ENCODE results near the gene PRXL2C.

The PRXL2C gene

DNA sequence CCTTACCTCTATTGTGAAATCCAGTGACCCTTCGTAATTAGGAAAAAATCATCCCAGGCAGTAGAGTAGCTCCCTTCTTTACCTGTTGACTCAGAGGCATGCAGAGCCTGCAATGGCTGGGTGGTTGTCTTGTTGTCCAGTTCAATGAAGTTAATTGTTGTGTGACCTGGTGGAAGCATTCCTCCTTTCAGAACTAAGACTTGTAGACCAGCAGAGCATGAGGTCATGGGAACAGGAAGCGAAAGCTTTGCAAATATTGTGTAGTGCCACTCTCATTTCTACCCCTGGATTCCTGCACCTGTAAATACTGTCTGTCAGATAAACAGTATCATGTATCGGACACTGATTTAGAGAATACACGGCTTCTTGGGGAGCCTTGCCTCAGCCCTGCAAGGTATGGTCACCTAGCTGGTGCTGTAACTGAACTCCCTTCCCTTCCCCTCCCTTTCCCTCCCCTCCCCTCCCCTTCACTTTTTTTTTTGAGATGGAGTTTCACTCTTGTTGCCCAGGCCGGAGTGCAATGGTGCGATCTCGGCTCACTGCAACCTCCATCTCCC is 5.7 kb upstream of the PRXL2C start:
- 97% methylated on average over 7 of the region's 7 CpGs for WGBS
- Histone ChIP-seq H3K4me1 (ENCODE audit: control insufficient read depth, insufficient read depth, low read depth, low read length) (peaks cover 2% of the 10 kb centered on the region), H4K91ac (ENCODE audit: low read length) (no peak overlapping the region), H3K4me2 (ENCODE audit: low read length, poor library complexity, severe bottlenecking) (no peak overlapping the region), H3K18ac (ENCODE audit: low read depth in 1 of 2, low read length in 2 of 2) (no peak overlapping the region), H2BK120ac (ENCODE audit: low read depth, low read length) (no peak overlapping the region), H2AK5ac (ENCODE audit: low read length, severe bottlenecking) (no peak overlapping the region), H2BK15ac (ENCODE audit: low read depth, poor library complexity, severe bottlenecking) (no peak overlapping the region), H3K79me1 (replicated peaks; ENCODE audit: low read length, poor library complexity, severe bottlenecking) (peaks cover 2% of the 10 kb centered on the region), H3K36me3 (ENCODE audit: control insufficient read depth in 1 of 2, insufficient read depth in 2 of 2, low read depth in 1 of 2, low read length in 2 of 2) (no peaks in the 10 kb centered on the region), H3K4ac (ENCODE audit: low read depth in 1 of 2, low read length in 2 of 2) (no peak overlapping the region), H3K27me3 (ENCODE audit: control insufficient read depth in 1 of 2, insufficient read depth in 1 of 2, low read length in 2 of 2) (no peaks in the 10 kb centered on the region), H3K14ac (ENCODE audit: low read length in 2 of 2) (no peak overlapping the region), H3K4me3 (ENCODE audit: insufficient read depth in 1 of 2, low read depth in 1 of 2, low read length in 2 of 2) (no peak overlapping the region), H3K27ac (ENCODE audit: low read length, poor library complexity, severe bottlenecking) (no peak overlapping the region), H4K8ac (ENCODE audit: low read length) (no peak overlapping the region), H3K23ac (ENCODE audit: low read length in 2 of 2) (no peak overlapping the region), H3K9me3 (ENCODE audit: control insufficient read depth, low read length) (no peaks in the 10 kb centered on the region), H3K9ac (ENCODE audit: low read length) (no peak overlapping the region), H2AFZ (ENCODE audit: low read depth, low read length) (no peak overlapping the region), H2BK5ac (ENCODE audit: low read depth, low read length, poor library complexity, severe bottlenecking) (no peak overlapping the region), H2BK12ac (ENCODE audit: low read length in 2 of 2) (no peak overlapping the region)
- DNase-seq = no peak

DNA sequence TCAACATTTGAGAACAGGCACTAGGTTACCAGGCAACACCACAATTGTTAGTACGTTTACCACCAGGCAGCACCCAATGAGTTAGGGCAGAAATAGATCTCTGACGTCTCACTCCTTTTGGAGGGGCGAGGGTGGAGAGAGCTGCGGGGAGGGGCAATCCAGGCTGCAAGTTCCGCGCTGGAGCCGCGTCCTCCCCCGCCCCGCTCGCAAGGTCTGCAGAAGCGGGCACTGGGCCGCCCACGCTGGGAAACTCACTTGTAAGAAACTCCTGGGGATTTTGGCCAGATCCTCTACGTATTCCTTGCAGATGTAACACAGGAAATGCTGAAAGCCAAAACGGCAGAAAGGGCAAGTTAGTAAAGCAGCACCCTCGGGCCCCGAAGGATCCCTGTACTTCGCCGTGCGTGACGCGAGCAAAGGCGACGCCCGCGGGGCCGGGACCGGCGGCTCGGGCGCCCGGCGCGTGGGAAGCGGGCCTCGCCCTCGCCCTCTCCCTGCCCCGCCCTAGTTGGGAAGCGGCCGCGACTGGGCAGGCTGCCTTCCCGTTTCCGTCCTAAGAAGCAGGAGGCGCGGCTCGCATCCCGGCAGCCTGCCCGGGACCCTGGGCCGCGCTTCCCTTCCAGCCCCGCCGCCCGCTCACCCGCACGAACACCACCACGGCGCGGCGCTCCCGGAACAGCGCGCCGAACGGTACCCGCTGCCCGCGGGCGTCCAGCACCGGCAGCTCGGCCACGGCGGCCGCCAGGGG is 493 bp downstream of the PRXL2C start:
- no peak overlapping the region for H2BK5ac ChIP-seq (ENCODE audit: low read depth, low read length, poor library complexity, severe bottlenecking)
- H4K8ac ChIP-seq (ENCODE audit: low read length) = peak overlapping the region; percentile 90
- H2BK120ac ChIP-seq (ENCODE audit: low read depth, low read length) = peak overlapping the region; percentile 73
- no peaks in the 10 kb centered on the region for H3K9me3 ChIP-seq (ENCODE audit: control insufficient read depth, low read length)
- peak overlapping the region; percentile 11 to 18 for H2BK12ac ChIP-seq (ENCODE audit: low read length in 2 of 2)
- peak overlapping the region; percentile 83 for H3K27ac ChIP-seq (ENCODE audit: low read length, poor library complexity, severe bottlenecking)
- peak overlapping the region; percentile 67 to 95 for H3K18ac ChIP-seq (ENCODE audit: low read depth in 1 of 2, low read length in 2 of 2)
- peak overlapping the region; percentile 46 for H2AFZ ChIP-seq (ENCODE audit: low read depth, low read length)
- peak; percentile 97 for DNase-seq
- no peak overlapping the region for H2AK5ac ChIP-seq (ENCODE audit: low read length, severe bottlenecking)
- no peak overlapping the region for H3K23ac ChIP-seq (ENCODE audit: low read length in 2 of 2)
- peaks cover 7% of the 10 kb centered on the region for H3K79me1 ChIP-seq (replicated peaks; ENCODE audit: low read length, poor library complexity, severe bottlenecking)
- peak overlapping the region; percentile 97 for H3K9ac ChIP-seq (ENCODE audit: low read length)
- H3K4me1 ChIP-seq (ENCODE audit: control insufficient read depth, insufficient read depth, low read depth, low read length) = peaks cover 2% of the 10 kb centered on the region
- H3K14ac ChIP-seq (ENCODE audit: low read length in 2 of 2) = peak overlapping the region in 1 of 2 experiments; percentile 35
- peak overlapping the region; percentile 97 for H3K4me2 ChIP-seq (ENCODE audit: low read length, poor library complexity, severe bottlenecking)
- H3K4ac ChIP-seq (ENCODE audit: low read depth in 1 of 2, low read length in 2 of 2) = peak overlapping the region; percentile 51 to 95
- H3K4me3 ChIP-seq (ENCODE audit: insufficient read depth in 1 of 2, low read depth in 1 of 2, low read length in 2 of 2) = peak overlapping the region; percentile 82 to 86
- peak overlapping the region; percentile 83 for H4K91ac ChIP-seq (ENCODE audit: low read length)
- H3K36me3 ChIP-seq (ENCODE audit: control insufficient read depth in 1 of 2, insufficient read depth in 2 of 2, low read depth in 1 of 2, low read length in 2 of 2) = peaks cover 5 to 29% of the 10 kb centered on the region in 2 experiments
- no peaks in the 10 kb centered on the region for H3K27me3 ChIP-seq (ENCODE audit: control insufficient read depth in 1 of 2, insufficient read depth in 1 of 2, low read length in 2 of 2)
- H2BK15ac ChIP-seq (ENCODE audit: low read depth, poor library complexity, severe bottlenecking) = peak overlapping the region; percentile 83
- under 1% methylated on average over 72 of the region's 74 CpGs for WGBS

DNA sequence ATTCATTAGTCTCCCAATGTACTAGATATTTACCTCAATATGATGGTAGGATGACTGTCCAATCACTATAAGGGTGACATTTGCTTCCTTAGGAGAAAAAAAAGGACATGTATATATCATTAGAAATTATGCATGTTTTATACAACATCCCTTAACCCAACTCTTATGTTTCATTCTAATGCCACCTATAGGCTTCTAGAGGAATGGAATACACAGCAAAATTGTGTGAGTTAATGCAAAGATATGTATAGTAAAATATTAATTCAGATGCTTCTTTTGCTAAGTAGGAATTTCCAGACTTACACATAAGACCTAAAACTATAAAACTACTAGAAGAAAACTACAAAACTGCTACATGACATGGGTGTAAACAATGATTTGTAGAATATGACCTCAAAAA is 3.5 kb downstream of the PRXL2C start:
- Histone ChIP-seq H3K4me1 (ENCODE audit: control insufficient read depth, insufficient read depth, low read depth, low read length) (peaks cover 5% of the 10 kb centered on the region), H2BK120ac (ENCODE audit: low read depth, low read length) (no peak overlapping the region), H3K27ac (ENCODE audit: low read length, poor library complexity, severe bottlenecking) (no peak overlapping the region), H3K9me3 (ENCODE audit: control insufficient read depth, low read length) (no peaks in the 10 kb centered on the region), H2AK5ac (ENCODE audit: low read length, severe bottlenecking) (no peak overlapping the region), H4K91ac (ENCODE audit: low read length) (no peak overlapping the region), H2BK12ac (ENCODE audit: low read length in 2 of 2) (no peak overlapping the region), H2BK15ac (ENCODE audit: low read depth, poor library complexity, severe bottlenecking) (no peak overlapping the region), H3K23ac (ENCODE audit: low read length in 2 of 2) (no peak overlapping the region), H3K18ac (ENCODE audit: low read depth in 1 of 2, low read length in 2 of 2) (no peak overlapping the region), H3K4ac (ENCODE audit: low read depth in 1 of 2, low read length in 2 of 2) (no peak overlapping the region), H2AFZ (ENCODE audit: low read depth, low read length) (no peak overlapping the region), H3K4me3 (ENCODE audit: insufficient read depth in 1 of 2, low read depth in 1 of 2, low read length in 2 of 2) (no peak overlapping the region), H4K8ac (ENCODE audit: low read length) (no peak overlapping the region), H3K79me1 (replicated peaks; ENCODE audit: low read length, poor library complexity, severe bottlenecking) (peaks cover 8% of the 10 kb centered on the region), H3K27me3 (ENCODE audit: control insufficient read depth in 1 of 2, insufficient read depth in 1 of 2, low read length in 2 of 2) (no peaks in the 10 kb centered on the region), H3K36me3 (ENCODE audit: control insufficient read depth in 1 of 2, insufficient read depth in 2 of 2, low read depth in 1 of 2, low read length in 2 of 2) (peaks cover 13 to 52% of the 10 kb centered on the region in 2 experiments), H2BK5ac (ENCODE audit: low read depth, low read length, poor library complexity, severe bottlenecking) (no peak overlapping the region), H3K14ac (ENCODE audit: low read length in 2 of 2) (no peak overlapping the region), H3K9ac (ENCODE audit: low read length) (peak overlapping the region; percentile 68), H3K4me2 (ENCODE audit: low read length, poor library complexity, severe bottlenecking) (no peak overlapping the region)
- peak; percentile 54 for DNase-seq

DNA sequence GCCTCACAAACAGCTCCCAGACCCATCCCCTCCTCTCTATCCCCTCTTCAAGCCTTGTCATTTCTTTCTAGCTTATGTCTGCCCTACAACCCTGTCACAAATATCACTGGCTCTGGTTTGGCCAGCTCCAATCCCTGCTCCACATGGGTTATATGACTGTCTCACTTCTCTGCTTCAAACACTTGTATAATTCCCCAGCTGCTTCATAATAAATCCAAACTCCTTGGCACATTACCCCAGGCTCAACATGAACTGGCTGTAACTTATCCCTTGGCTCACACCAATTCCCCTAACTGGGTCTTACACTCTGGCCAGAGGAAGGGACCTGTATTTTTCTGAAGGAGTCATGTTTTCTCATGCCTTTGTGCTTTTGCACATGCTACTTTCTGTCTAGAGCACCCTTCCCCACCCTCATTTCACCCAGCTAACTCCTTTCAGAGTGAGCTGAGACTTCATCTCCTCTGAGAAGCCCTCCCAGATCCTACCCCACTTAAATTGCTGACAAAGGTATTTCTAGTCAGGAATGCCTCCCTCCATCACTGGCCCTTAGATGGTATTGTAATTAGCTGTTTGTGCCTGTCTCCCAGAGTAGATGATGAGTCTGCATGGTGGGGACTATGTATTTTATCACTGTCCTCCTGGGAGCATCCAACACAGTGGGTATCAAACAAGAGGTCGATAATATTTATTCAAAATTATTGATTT is 5.3 kb downstream of the PRXL2C start:
- H3K14ac ChIP-seq (ENCODE audit: low read length in 2 of 2) = no peak overlapping the region
- no peak overlapping the region for H3K4me2 ChIP-seq (ENCODE audit: low read length, poor library complexity, severe bottlenecking)
- no peak overlapping the region for H3K23ac ChIP-seq (ENCODE audit: low read length in 2 of 2)
- H4K91ac ChIP-seq (ENCODE audit: low read length) = no peak overlapping the region
- peak overlapping the region; percentile 13 for H4K8ac ChIP-seq (ENCODE audit: low read length)
- DNase-seq = no peak
- H2AK5ac ChIP-seq (ENCODE audit: low read length, severe bottlenecking) = no peak overlapping the region
- no peak overlapping the region for H3K27ac ChIP-seq (ENCODE audit: low read length, poor library complexity, severe bottlenecking)
- H3K9ac ChIP-seq (ENCODE audit: low read length) = peak overlapping the region; percentile 68
- H3K4me3 ChIP-seq (ENCODE audit: insufficient read depth in 1 of 2, low read depth in 1 of 2, low read length in 2 of 2) = no peak overlapping the region
- H2BK12ac ChIP-seq (ENCODE audit: low read length in 2 of 2) = no peak overlapping the region
- H3K79me1 ChIP-seq (replicated peaks; ENCODE audit: low read length, poor library complexity, severe bottlenecking) = peaks cover 13% of the 10 kb centered on the region
- no CpG with 5 or more reads among the region's 1 CpG for WGBS
- no peak overlapping the region for H2AFZ ChIP-seq (ENCODE audit: low read depth, low read length)
- H2BK120ac ChIP-seq (ENCODE audit: low read depth, low read length) = no peak overlapping the region
- H3K18ac ChIP-seq (ENCODE audit: low read depth in 1 of 2, low read length in 2 of 2) = no peak overlapping the region
- H3K4ac ChIP-seq (ENCODE audit: low read depth in 1 of 2, low read length in 2 of 2) = no peak overlapping the region
- peaks cover 25 to 64% of the 10 kb centered on the region in 2 experiments for H3K36me3 ChIP-seq (ENCODE audit: control insufficient read depth in 1 of 2, insufficient read depth in 2 of 2, low read depth in 1 of 2, low read length in 2 of 2)
- H3K27me3 ChIP-seq (ENCODE audit: control insufficient read depth in 1 of 2, insufficient read depth in 1 of 2, low read length in 2 of 2) = no peaks in the 10 kb centered on the region
- H2BK15ac ChIP-seq (ENCODE audit: low read depth, poor library complexity, severe bottlenecking) = no peak overlapping the region
- H3K4me1 ChIP-seq (ENCODE audit: control insufficient read depth, insufficient read depth, low read depth, low read length) = peaks cover 3% of the 10 kb centered on the region
- H2BK5ac ChIP-seq (ENCODE audit: low read depth, low read length, poor library complexity, severe bottlenecking) = no peak overlapping the region
- H3K9me3 ChIP-seq (ENCODE audit: control insufficient read depth, low read length) = no peaks in the 10 kb centered on the region

Data from mesenchymal stem cell (in vitro differentiated cells and primary cell).